NCI-H146 (cell line): ENCODE data around the gene TEX29.

ENCODE experiments used
- DNase-seq: peaks from one replicate; lab custom pipeline; 2025; lab: John Stamatoyannopoulos, UW

Gene TEX29

DNA sequence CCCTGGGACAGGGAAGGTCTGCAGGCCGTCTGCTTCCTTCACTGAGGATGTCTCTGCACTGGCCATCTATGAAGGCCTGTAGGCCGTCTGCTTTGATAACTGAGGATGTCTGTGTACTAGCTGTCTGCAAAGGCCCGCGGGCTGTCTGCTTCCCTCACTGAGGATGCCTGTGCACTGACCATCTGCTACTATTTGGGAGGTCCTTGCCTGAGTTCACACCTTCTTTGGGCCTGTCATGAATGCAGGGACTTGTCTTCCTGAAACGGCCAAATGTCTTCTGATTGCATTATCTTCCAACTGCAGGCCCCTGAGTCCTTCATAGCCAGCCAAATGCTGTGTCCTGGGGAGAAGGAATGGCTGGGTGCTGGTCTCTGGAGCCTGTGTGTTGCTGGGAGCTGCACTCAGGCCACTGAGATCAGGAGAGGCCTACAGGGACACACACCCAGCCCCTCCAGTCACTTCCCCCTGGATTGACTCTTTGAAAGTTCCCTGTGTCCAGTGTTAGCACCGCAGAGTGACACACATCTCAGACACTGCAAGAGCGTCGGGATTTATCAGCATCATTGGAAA is 72.9 kb downstream of the TEX29 start:
- no peak for DNase-seq
